Endodermal cell (in vitro differentiated cells): ENCODE data around the gene TMC7. TPM values are rescaled to one million over a fixed set of nuclear protein-coding genes. Genes with fewer than 3 reads are reported as not detected.

Source experiments
- DNase-seq: peaks from one replicate; pipeline ENCODE4 v3.0.0-alpha.2; 2017
- H3K27ac ChIP-seq: 2 replicates; pipeline ENCODE4 v1.5.1; 2013; ENCODE audit warnings: mild to moderate bottlenecking, low read depth, low read length, moderate library complexity
- H3K27me3 ChIP-seq: 2 replicates; pipeline ENCODE4 v1.6.1; 2013; ENCODE audit warnings: mild to moderate bottlenecking, low read length, moderate library complexity; ENCODE audit not compliant: insufficient read depth, control insufficient read depth, poor library complexity, severe bottlenecking
- H3K36me3 ChIP-seq: 2 replicates; pipeline ENCODE4 v1.7.0; 2013; ENCODE audit warnings: mild to moderate bottlenecking, low read length, moderate library complexity; ENCODE audit not compliant: control insufficient read depth, insufficient read depth
- H3K4me1 ChIP-seq: one replicate; pipeline ENCODE4 v1.7.0; 2013; ENCODE audit warnings: low read length; ENCODE audit not compliant: control insufficient read depth, insufficient read depth
- H3K4me3 ChIP-seq: 2 replicates; pipeline ENCODE4 v1.5.1; 2013; ENCODE audit warnings: mild to moderate bottlenecking, low read length, moderate library complexity
- H3K9ac ChIP-seq: 2 replicates; pipeline ENCODE4 v1.6.1; 2013; ENCODE audit warnings: mild to moderate bottlenecking, low read length, moderate library complexity; ENCODE audit not compliant: poor library complexity, severe bottlenecking; ENCODE audit errors: extremely low read depth
- H3K9me3 ChIP-seq: 2 replicates; pipeline ENCODE4 v1.6.1; 2013; ENCODE audit warnings: mild to moderate bottlenecking, low read length, moderate library complexity; ENCODE audit not compliant: control insufficient read depth
- H3K27ac Mint-ChIP-seq: 2 replicates; pipeline ENCODE4 v1.8.0; 2020; ENCODE audit warnings: mixed read lengths
- H3K27me3 Mint-ChIP-seq: 2 replicates; pipeline ENCODE4 v1.8.0; 2021; ENCODE audit warnings: mild to moderate bottlenecking, mixed read lengths; ENCODE audit not compliant: insufficient read depth
- H3K36me3 Mint-ChIP-seq: 2 replicates; pipeline ENCODE4 v1.8.0; 2020; ENCODE audit warnings: low read depth, mixed read lengths
- H3K4me1 Mint-ChIP-seq: 2 replicates; pipeline ENCODE4 v1.8.0; 2020; ENCODE audit warnings: mixed read lengths
- H3K4me3 Mint-ChIP-seq: 2 replicates; pipeline ENCODE4 v1.8.0; 2020; ENCODE audit warnings: mild to moderate bottlenecking, moderate library complexity, mixed read lengths
- H3K9me3 Mint-ChIP-seq: 2 replicates; pipeline ENCODE4 v1.8.0; 2020; ENCODE audit warnings: mild to moderate bottlenecking, mixed read lengths
- CTCF ChIP-seq: fragments of 200-600 bp; sonication (generic); conservative IDR thresholded peaks from 2 replicates; pipeline ENCODE4 v1.5.0; 2021; ENCODE audit warnings: antibody characterized with exemption, mild to moderate bottlenecking
- WGBS, 2 experiments: methylation state at CpG; one replicate each; pipeline versions ENCODE4 v1.1.5 to v1.1.7; 2013; ENCODE audit warnings: missing lambda C conversion rate in 2 of 2, mixed read lengths in 1 of 2; ENCODE audit not compliant: insufficient coverage in 1 of 2, insufficient read length in 1 of 2; 5-methylcytosine and 5-hydroxymethylcytosine counted together
- total RNA-seq, 2 donors: library from RNA; stranded (reverse); fragmentation: NEBNext Ultra II Directional in 1 of 2; extraction: Animal tissue kit (Norgen Biotek cat#: 25700) in 1 of 2; gene quantifications; 2 replicates in 1 of 2; 3 replicates in 1 of 2; pipeline ENCODE4 v1.2.1, GENCODE V29; 2021

Gene TMC7
- total RNA-seq, 2 donors from 2014 or later: 14.9 to 16.6 TPM

DNA sequence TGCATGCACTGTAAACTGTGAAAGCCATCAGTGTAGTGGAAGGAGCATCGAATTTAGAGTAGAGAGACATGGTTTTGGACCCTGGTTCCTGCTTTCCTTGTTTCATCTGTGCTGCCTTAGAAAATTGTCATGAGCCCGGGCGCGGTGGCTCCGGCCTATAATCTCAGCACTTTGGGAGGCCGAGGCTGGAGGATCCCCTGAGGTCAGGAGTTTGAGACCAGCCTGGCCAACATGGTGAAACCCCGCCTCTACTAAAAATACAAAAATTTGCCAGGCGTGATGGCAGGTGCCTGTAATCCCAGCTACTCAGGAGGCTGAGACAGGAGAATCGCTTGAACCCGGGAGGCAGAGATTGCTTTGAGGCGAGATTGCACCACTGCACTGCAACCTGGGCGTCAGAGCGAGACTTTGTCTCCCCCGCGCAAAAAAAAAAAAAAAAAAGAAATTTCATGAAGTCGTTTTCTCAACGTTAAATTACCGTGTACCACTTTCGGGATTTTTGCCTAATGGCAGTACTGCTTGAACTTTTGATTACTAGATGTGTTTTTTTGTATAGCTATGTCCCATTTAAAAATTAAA is 84.6 kb downstream of the TMC7 start:
- no peaks in the 10 kb centered on the region for H3K4me1 ChIP-seq
- no peak for DNase-seq
- Mint-ChIP-seq H3K4me1 (no peaks in the 10 kb centered on the region), H3K36me3 (peaks cover 11% of the 10 kb centered on the region), H3K9me3 (no peaks in the 10 kb centered on the region), H3K27me3 (no peaks in the 10 kb centered on the region), H3K27ac (peak overlapping the region; percentile 95), H3K4me3 (peak overlapping the region; percentile 89)
- H3K27ac ChIP-seq: peak overlapping the region; percentile 98
- peak overlapping the region; percentile 97 for H3K4me3 ChIP-seq
- no peak for TF ChIP-seq CTCF
- H3K27me3 ChIP-seq: no peaks in the 10 kb centered on the region
- H3K9me3 ChIP-seq: no peaks in the 10 kb centered on the region
- H3K36me3 ChIP-seq: peaks cover 14% of the 10 kb centered on the region
- peak overlapping the region; percentile 99 for H3K9ac ChIP-seq
- WGBS, 2 experiments: 67% methylated on average over 15 to 16 of the region's 19 CpGs

GRCh38 chr16:19071811-19072777 is 88.4 kb downstream of the TMC7 start:
- Mint-ChIP-seq H3K9me3 (no peaks in the 10 kb centered on the region), H3K27me3 (no peaks in the 10 kb centered on the region), H3K4me3 (no peak overlapping the region), H3K36me3 (peaks cover 26% of the 10 kb centered on the region), H3K27ac (no peak overlapping the region), H3K4me1 (no peaks in the 10 kb centered on the region)
- 80 to 81% methylated on average over 16 to 21 of the region's 21 CpGs for WGBS, 2 experiments
- Histone ChIP-seq H3K4me3 (no peak overlapping the region), H3K27ac (no peak overlapping the region), H3K36me3 (peaks cover 35% of the 10 kb centered on the region), H3K4me1 (no peaks in the 10 kb centered on the region), H3K27me3 (no peaks in the 10 kb centered on the region), H3K9me3 (no peaks in the 10 kb centered on the region), H3K9ac (no peak overlapping the region)
- peak; percentile 87 for TF ChIP-seq CTCF
- DNase-seq: peak; percentile 88

DNA sequence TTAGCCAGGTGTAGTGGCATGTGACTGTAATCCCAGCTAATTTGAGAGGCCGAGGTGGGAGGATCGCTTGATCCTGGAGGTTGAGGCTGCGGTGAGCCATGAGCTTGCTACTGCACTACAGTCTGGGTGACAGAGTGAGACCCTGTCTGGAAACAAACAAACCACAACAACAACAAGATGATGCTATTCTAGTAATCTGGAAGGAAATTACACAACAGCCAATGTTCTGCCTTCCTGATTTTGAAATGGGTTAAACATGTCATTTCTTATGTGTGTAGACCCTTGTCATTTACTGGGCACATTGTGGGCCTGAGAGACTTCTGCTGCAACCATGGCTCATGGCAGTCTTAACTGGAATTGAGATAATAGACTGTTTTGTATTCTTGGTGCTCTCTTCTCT is 89.6 kb downstream of the TMC7 start:
- TF ChIP-seq CTCF: no peak
- H3K27me3 Mint-ChIP-seq: no peaks in the 10 kb centered on the region
- WGBS, 2 experiments: 90 to 97% methylated on average over 3 of the region's 3 CpGs

More for the DNA sequence above, 89.6 kb downstream of the TMC7 start:
- Histone ChIP-seq H3K27ac (no peak overlapping the region), H3K27me3 (no peaks in the 10 kb centered on the region), H3K9me3 (no peaks in the 10 kb centered on the region), H3K4me3 (no peak overlapping the region), H3K36me3 (peaks cover 43% of the 10 kb centered on the region), H3K4me1 (no peaks in the 10 kb centered on the region), H3K9ac (no peak overlapping the region)
- H3K36me3 Mint-ChIP-seq: peaks cover 30% of the 10 kb centered on the region
- H3K4me1 Mint-ChIP-seq: no peaks in the 10 kb centered on the region
- DNase-seq: no peak
- H3K27ac Mint-ChIP-seq: no peak overlapping the region
- H3K4me3 Mint-ChIP-seq: no peak overlapping the region
- no peaks in the 10 kb centered on the region for H3K9me3 Mint-ChIP-seq
